ENCODE measurements around the gene CSMD2.

Gene CSMD2

DNA sequence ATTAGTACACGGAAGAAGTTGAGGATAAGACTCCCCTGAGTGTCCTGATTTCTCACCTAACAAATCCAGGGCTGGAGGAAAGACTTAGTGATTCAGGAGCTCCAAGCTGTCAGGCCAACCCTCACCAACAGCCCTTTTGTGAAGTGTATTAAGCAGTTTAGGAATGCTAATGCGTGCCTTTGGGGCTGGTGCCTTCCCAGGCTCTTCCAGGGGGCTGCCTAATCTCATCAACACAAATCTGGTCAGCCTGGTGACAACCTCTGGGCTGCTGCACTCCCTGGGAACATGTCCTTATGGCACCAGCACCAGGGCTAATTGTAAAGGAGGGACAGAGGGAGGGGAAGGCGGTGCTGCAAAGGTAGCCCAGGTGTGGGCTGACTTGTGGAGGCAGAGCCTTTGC lies 15.5 kb downstream of the CSMD2 start:
- Histone ChIP-seq H3K79me2 (ENCODE audit: low read length) (no peaks in the 10 kb centered on the region), H2AFZ (ENCODE audit: low read length) (no peak overlapping the region), H3K27me3 (replicated peaks; ENCODE audit: insufficient read depth, low read length) (peaks cover 22% of the 10 kb centered on the region), H3F3A (ENCODE audit: insufficient read depth, low read length) (no peaks in the 10 kb centered on the region), H3K4me2 (ENCODE audit: low read depth, low read length) (no peak overlapping the region), H3K36me3 (replicated peaks; ENCODE audit: insufficient read depth, low read length) (no peaks in the 10 kb centered on the region), H3K9ac (ENCODE audit: low read length) (no peak overlapping the region), H3K4me1 (ENCODE audit: low read length) (no peaks in the 10 kb centered on the region), H4K20me1 (ENCODE audit: insufficient read depth, low read length) (no peaks in the 10 kb centered on the region), H3K4me3 (ENCODE audit: low read length) (no peak overlapping the region), H3K27ac (ENCODE audit: low read length) (no peak overlapping the region), H3K9me3 (replicated peaks; ENCODE audit: insufficient read depth, low read length) (no peaks in the 10 kb centered on the region), H3K9me2 (replicated peaks; ENCODE audit: insufficient read depth, low read length) (no peaks in the 10 kb centered on the region)
- no peak for DNase-seq
- TF ChIP-seq EZH2phosphoT487 (IDR thresholded peaks at IDR 0.05; ENCODE audit: low read length): no peak
- TF ChIP-seq CTCF (IDR thresholded peaks at IDR 0.05; ENCODE audit: low read length): no peak
- no peak for TF ChIP-seq EZH2 (optimal IDR thresholded peaks at IDR 0.05; ENCODE audit: low read depth, low read length)

DNA sequence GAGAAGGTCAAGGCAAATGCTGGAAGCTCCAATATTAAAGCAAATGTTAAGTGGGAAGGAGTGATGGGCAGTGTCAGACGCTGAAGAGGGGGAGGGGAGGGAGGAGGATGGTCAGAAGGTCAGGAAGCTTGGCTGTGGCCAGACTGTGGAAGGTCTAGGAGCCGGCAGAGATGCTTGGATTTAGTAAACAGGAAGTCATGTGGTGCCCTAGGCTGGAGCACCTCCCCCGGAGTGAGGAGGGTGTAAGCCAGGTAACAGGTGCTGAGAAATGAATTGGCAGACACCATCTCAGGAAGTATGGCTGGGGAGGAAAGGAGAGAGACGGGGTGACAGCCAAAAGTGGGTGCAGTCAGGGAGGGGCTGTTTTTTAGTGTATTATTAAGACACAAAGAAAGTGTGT lies 17.7 kb downstream of the CSMD2 start:
- Histone ChIP-seq H3K4me1 (ENCODE audit: low read length) (no peaks in the 10 kb centered on the region), H3K79me2 (ENCODE audit: low read length) (no peaks in the 10 kb centered on the region), H3K9ac (ENCODE audit: low read length) (no peak overlapping the region), H3K36me3 (replicated peaks; ENCODE audit: insufficient read depth, low read length) (no peaks in the 10 kb centered on the region), H3K27me3 (replicated peaks; ENCODE audit: insufficient read depth, low read length) (peaks cover 20% of the 10 kb centered on the region), H3K27ac (ENCODE audit: low read length) (no peak overlapping the region), H4K20me1 (ENCODE audit: insufficient read depth, low read length) (no peaks in the 10 kb centered on the region), H3F3A (ENCODE audit: insufficient read depth, low read length) (no peaks in the 10 kb centered on the region), H3K4me2 (ENCODE audit: low read depth, low read length) (no peak overlapping the region), H3K9me3 (replicated peaks; ENCODE audit: insufficient read depth, low read length) (no peaks in the 10 kb centered on the region), H3K4me3 (ENCODE audit: low read length) (no peak overlapping the region), H2AFZ (ENCODE audit: low read length) (no peak overlapping the region), H3K9me2 (replicated peaks; ENCODE audit: insufficient read depth, low read length) (no peaks in the 10 kb centered on the region)
- TF ChIP-seq EZH2 (optimal IDR thresholded peaks at IDR 0.05; ENCODE audit: low read depth, low read length) (no peak), EZH2phosphoT487 (IDR thresholded peaks at IDR 0.05; ENCODE audit: low read length) (no peak), CTCF (IDR thresholded peaks at IDR 0.05; ENCODE audit: low read length) (no peak)
- no peak for DNase-seq

DNA sequence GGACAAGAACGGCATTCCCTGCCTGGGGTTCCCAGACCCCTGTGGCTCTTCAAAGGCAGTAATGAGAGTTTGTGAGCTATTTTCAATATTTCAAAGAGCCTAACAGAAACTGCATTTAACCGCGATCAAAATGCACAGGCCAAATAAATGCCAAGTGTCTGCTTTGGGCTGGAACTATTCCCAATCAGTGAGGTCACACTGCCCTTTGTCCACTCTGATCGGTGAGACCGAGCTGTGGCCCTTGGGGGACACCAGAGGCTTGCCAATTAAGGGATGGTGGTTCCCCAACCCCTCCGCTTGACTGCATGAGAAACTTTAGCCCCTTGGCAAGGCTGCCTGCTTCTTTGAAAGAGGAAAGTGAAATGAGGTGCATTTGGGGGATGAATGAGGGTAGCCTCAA lies 20.3 kb downstream of the CSMD2 start:
- no peak overlapping the region for H3K4me2 ChIP-seq (ENCODE audit: low read depth, low read length)
- H3F3A ChIP-seq (ENCODE audit: insufficient read depth, low read length): no peaks in the 10 kb centered on the region
- DNase-seq: no peak
- no peaks in the 10 kb centered on the region for H3K9me3 ChIP-seq (replicated peaks; ENCODE audit: insufficient read depth, low read length)
- H3K9me2 ChIP-seq (replicated peaks; ENCODE audit: insufficient read depth, low read length): no peaks in the 10 kb centered on the region
- peaks cover 20% of the 10 kb centered on the region for H3K27me3 ChIP-seq (replicated peaks; ENCODE audit: insufficient read depth, low read length)
- no peak overlapping the region for H3K27ac ChIP-seq (ENCODE audit: low read length)
- no peaks in the 10 kb centered on the region for H4K20me1 ChIP-seq (ENCODE audit: insufficient read depth, low read length)
- no peak overlapping the region for H3K9ac ChIP-seq (ENCODE audit: low read length)
- no peak overlapping the region for H2AFZ ChIP-seq (ENCODE audit: low read length)
- H3K36me3 ChIP-seq (replicated peaks; ENCODE audit: insufficient read depth, low read length): no peaks in the 10 kb centered on the region
- no peaks in the 10 kb centered on the region for H3K4me1 ChIP-seq (ENCODE audit: low read length)
- no peak overlapping the region for H3K4me3 ChIP-seq (ENCODE audit: low read length)
- no peaks in the 10 kb centered on the region for H3K79me2 ChIP-seq (ENCODE audit: low read length)
- TF ChIP-seq EZH2 (optimal IDR thresholded peaks at IDR 0.05; ENCODE audit: low read depth, low read length) (no peak), EZH2phosphoT487 (IDR thresholded peaks at IDR 0.05; ENCODE audit: low read length) (no peak), CTCF (IDR thresholded peaks at IDR 0.05; ENCODE audit: low read length) (no peak)

Data from MM.1S (cell line).